Esophagus squamous epithelium (tissue), 4 donors: ENCODE measurements around the gene UMODL1.

ENCODE experiments used
- CTCF ChIP-seq, 6 experiments: fragments of 450-650 bp in 4 of 6; fragments of 200-600 bp in 2 of 6; sonication (generic) in 2 of 6; IDR thresholded peaks; one replicate each; pipeline ENCODE4 v1.5.1; 2016 to 2019; ENCODE audit warnings: antibody characterized with exemption in 6 of 6, mild to moderate bottlenecking in 4 of 6, moderate library complexity in 4 of 6
- POLR2A ChIP-seq, 4 donors: fragments of 450-650 bp; IDR thresholded peaks; one replicate each; pipeline ENCODE4 v1.6.1; 2017; ENCODE audit warnings: antibody characterized with exemption in 4 of 4, mild to moderate bottlenecking in 4 of 4, moderate library complexity in 3 of 4

GRCh38 chr21:42088658-42089057, 17.5 kb downstream of the UMODL1 start:
- TF ChIP-seq CTCF (IDR thresholded peaks at IDR 0.05) (no peak), POLR2A (IDR thresholded peaks at IDR 0.05) (no peak)
